GM13977 (cell line): ENCODE measurements around the gene BTBD9.

Source experiments
- DNase-seq: peaks from one replicate; pipeline ENCODE4 v3.0.0; 2012; ENCODE audit warnings: low spot score
- CTCF ChIP-seq: IDR thresholded peaks from 2 replicates; pipeline ENCODE4 v1.5.1; 2012; ENCODE audit warnings: mild to moderate bottlenecking, control low read depth; ENCODE audit not compliant: insufficient read depth; ENCODE audit errors: extremely low read depth, missing control alignments
- in situ Hi-C: fragments of 300-500 bp; cut with MboI; formaldehyde crosslinking; loops from one replicate; pipeline ENCODE4 v1.12.0; 2022; ENCODE audit warnings: low sequenced_read_pairs, low pct_unique_long_range_greater_than_20kb, mixed read lengths, inconsistent platforms; ENCODE audit not compliant: unreplicated experiment

Gene BTBD9

GRCh38 chr6:38177882-38178583 lies 461.7 kb downstream of the BTBD9 start:
- no peak for DNase-seq
- in situ Hi-C loops, result no loop called here
- TF ChIP-seq CTCF, result no peak

- TF ChIP-seq CTCF, result no peak
- in situ Hi-C loops, result no loop called here
- DNase-seq, result no peak
Measured at GRCh38 chr6:38176797-38177751, 462.7 kb downstream of the BTBD9 start.

- no peak for DNase-seq
- TF ChIP-seq CTCF, result no peak
- in situ Hi-C loops, result no loop called here
Measured at GRCh38 chr6:38175786-38176185, 463.9 kb downstream of the BTBD9 start.

GRCh38 chr6:38174806-38175495 lies 464.8 kb downstream of the BTBD9 start:
- TF ChIP-seq CTCF, result no peak

GRCh38 chr6:38174315-38174714 lies 465.4 kb downstream of the BTBD9 start:
- in situ Hi-C loops, result no loop called here
- TF ChIP-seq CTCF, result no peak
- no peak for DNase-seq

More at GRCh38 chr6:38174806-38175495, 464.8 kb downstream of the BTBD9 start:
- in situ Hi-C loops, result no loop called here
- DNase-seq, result no peak

- DNase-seq, result no peak
- in situ Hi-C loops, result no loop called here
- no peak for TF ChIP-seq CTCF
Measured at GRCh38 chr6:38173909-38174308, 465.8 kb downstream of the BTBD9 start.
